Esophagus muscularis mucosa (tissue), 4 donors: ENCODE results near the gene SRPK3. TPM values are rescaled to one million over a fixed set of nuclear protein-coding genes. Genes with fewer than 3 reads are reported as not detected.
A peak's percentile ranks its signal among the peaks of the same experiment; 100 is the strongest.
"Not testable (repeated sequence)": the region's sequence is repeated elsewhere in the genome, so short reads cannot be mapped to it uniquely, and the experiment has no call there.

ENCODE experiments used
- DNase-seq: peaks from one replicate; pipeline ENCODE4 v3.0.0-alpha.2; 2017; ENCODE audit errors: extremely low spot score
- H3K27ac ChIP-seq, 4 donors: fragments of 200-600 bp; sonication (generic); replicated peaks in 1 of 4; 1 replicate in 3 of 4; 2 replicates in 1 of 4; pipeline ENCODE4 v1.5.1; 2016 to 2019; ENCODE audit warnings: mild to moderate bottlenecking in 1 of 4
- H3K27me3 ChIP-seq, 4 donors: fragments of 200-600 bp; sonication (generic); one replicate each; pipeline versions ENCODE4 v1.5.1 to v1.6.0; 2016 to 2019
- H3K36me3 ChIP-seq, 4 donors: fragments of 200-600 bp; sonication (generic); one replicate each; pipeline ENCODE4 v1.5.1; 2016 to 2019
- H3K4me1 ChIP-seq, 4 donors: fragments of 200-600 bp; sonication (generic); one replicate each; pipeline ENCODE4 v1.5.1; 2016 to 2019
- H3K4me3 ChIP-seq, 4 donors: fragments of 200-600 bp; sonication (generic); 1 replicate in 2 of 4; 2 replicates in 2 of 4; pipeline ENCODE4 v1.5.1; 2016 to 2019; ENCODE audit warnings: mild to moderate bottlenecking in 4 of 4, moderate library complexity in 1 of 4
- H3K9me3 ChIP-seq, 4 donors: fragments of 200-600 bp; sonication (generic); 1 replicate in 3 of 4; 2 replicates in 1 of 4; pipeline ENCODE4 v1.5.1; 2016 to 2019
- CTCF ChIP-seq, 3 experiments: fragments of 200-600 bp in 2 of 3; fragments of 450-650 bp in 1 of 3; sonication (generic) in 2 of 3; IDR thresholded peaks; one replicate each; pipeline ENCODE4 v1.5.1; 2017 to 2019; ENCODE audit warnings: antibody characterized with exemption in 3 of 3, mild to moderate bottlenecking in 2 of 3, moderate library complexity in 1 of 3
- EP300 ChIP-seq: sonication (generic); formaldehyde crosslinking; IDR thresholded peaks from one replicate; pipeline ENCODE4 v1.6.1; 2017; ENCODE audit warnings: antibody characterized with exemption
- POLR2A ChIP-seq: fragments of 450-650 bp; IDR thresholded peaks from one replicate; pipeline ENCODE4 v1.6.1; 2017; ENCODE audit warnings: antibody characterized with exemption, moderate library complexity, mild to moderate bottlenecking, low read depth
- POLR2AphosphoS5 ChIP-seq, 2 donors: sonication (generic); formaldehyde crosslinking; IDR thresholded peaks; one replicate each; pipeline ENCODE4 v1.6.1; 2017; ENCODE audit warnings: antibody characterized with exemption in 2 of 2
- WGBS: methylation state at CpG from one replicate; pipeline ENCODE4 v1.1.5; 2018; 5-methylcytosine and 5-hydroxymethylcytosine counted together
- intact Hi-C: fragments of 100-400 bp; cut with DNase I; formaldehyde crosslinking; loops from one replicate; pipeline ENCODE4 v1.15.1; 2023
- total RNA-seq, 4 donors: library from RNA; depleted of rRNA; stranded (reverse); fragments of >200 nt; gene quantifications; one replicate each; pipeline versions ENCODE4 v1.1.0 to v1.2.1, GENCODE V29; 2016

SRPK3 gene
- total RNA-seq, 4 donors from 2014 or later = 0.52 to 2.2 (median 1.1) TPM

GRCh38 chrX:153743468-153744209 lies 37.2 kb upstream of the SRPK3 start:
- H3K27me3 ChIP-seq, DNase-seq, intact Hi-C loops, H3K9me3 ChIP-seq: not testable (repeated sequence)
- H3K4me3 ChIP-seq = peak overlapping the region; percentile 23 to 30 (median 26)
- H3K36me3 ChIP-seq = peaks cover 0 to 23% (median 9%) of the 10 kb centered on the region in 4 donors
- H3K27ac ChIP-seq = peak overlapping the region; percentile 57 to 61 (median 58)
- peak in 1 of 2 donors; percentile 38 for TF ChIP-seq POLR2AphosphoS5 (IDR thresholded peaks at IDR 0.05)
- 44% methylated on average over 6 of the region's 35 CpGs for WGBS
- H3K4me1 ChIP-seq = peaks cover 0 to 21% (median 19%) of the 10 kb centered on the region in 4 donors

GRCh38 chrX:153744210-153745066 lies 36.4 kb upstream of the SRPK3 start:
- Histone ChIP-seq H3K27me3 (no peaks in the 10 kb centered on the region), H3K9me3 (no peaks in the 10 kb centered on the region), H3K4me3 (peak overlapping the region; percentile 23 to 30 (median 26)), H3K36me3 (peaks cover 0 to 19% (median 9%) of the 10 kb centered on the region in 4 donors), H3K27ac (peak overlapping the region; percentile 57 to 61 (median 58)), H3K4me1 (peaks cover 0 to 21% (median 19%) of the 10 kb centered on the region in 4 donors)
- no peak for DNase-seq
- intact Hi-C loops = no loop called here
- 31% methylated on average over 29 of the region's 38 CpGs for WGBS
- TF ChIP-seq CTCF (IDR thresholded peaks at IDR 0.05) (no peak), POLR2AphosphoS5 (IDR thresholded peaks at IDR 0.05) (no peak), EP300 (no peak), POLR2A (no peak)

GRCh38 chrX:153745067-153745433 lies 35.8 kb upstream of the SRPK3 start:
- DNase-seq, H3K9me3 ChIP-seq, intact Hi-C loops, H3K4me3 ChIP-seq, H3K27me3 ChIP-seq: not testable (repeated sequence)
- peaks cover 0 to 17% (median 8%) of the 10 kb centered on the region in 4 donors for H3K36me3 ChIP-seq
- H3K27ac ChIP-seq = peak overlapping the region in 1 of 4 donors; percentile 57
- H3K4me1 ChIP-seq = peaks cover 0 to 21% (median 19%) of the 10 kb centered on the region in 4 donors
- WGBS = 75% methylated on average over 5 of the region's 12 CpGs

GRCh38 chrX:153746359-153746758 lies 34.5 kb upstream of the SRPK3 start:
- Histone ChIP-seq H3K9me3 (no peaks in the 10 kb centered on the region), H3K4me3 (no peak overlapping the region), H3K27me3 (no peaks in the 10 kb centered on the region), H3K36me3 (peaks cover 0 to 7% (median under 1%) of the 10 kb centered on the region in 4 donors), H3K27ac (no peak overlapping the region), H3K4me1 (peaks cover 0 to 21% (median 19%) of the 10 kb centered on the region in 4 donors)
- DNase-seq = no peak
- no peak for TF ChIP-seq EP300
- no peak for TF ChIP-seq POLR2AphosphoS5 (IDR thresholded peaks at IDR 0.05)
- no peak for TF ChIP-seq POLR2A
- no peak for TF ChIP-seq CTCF (IDR thresholded peaks at IDR 0.05)
- intact Hi-C loops = no loop called here
- WGBS = 81% methylated on average over 3 of the region's 3 CpGs

- H3K27ac ChIP-seq, H3K36me3 ChIP-seq, H3K4me3 ChIP-seq, intact Hi-C loops, H3K27me3 ChIP-seq, DNase-seq, H3K9me3 ChIP-seq: not testable (repeated sequence)
- peaks cover 0 to 21% (median 19%) of the 10 kb centered on the region in 4 donors for H3K4me1 ChIP-seq
- 69% methylated on average over 6 of the region's 6 CpGs for WGBS
Measured at GRCh38 chrX:153746991-153747390, 33.9 kb upstream of the SRPK3 start.

GRCh38 chrX:153749017-153749416 lies 31.8 kb upstream of the SRPK3 start:
- 85% methylated on average over 7 of the region's 7 CpGs for WGBS
- H3K4me3 ChIP-seq, H3K9me3 ChIP-seq, H3K27me3 ChIP-seq, H3K36me3 ChIP-seq, DNase-seq, H3K27ac ChIP-seq, H3K4me1 ChIP-seq, intact Hi-C loops: not testable (repeated sequence)
